ENCODE data around the gene NRXN3.

DNA sequence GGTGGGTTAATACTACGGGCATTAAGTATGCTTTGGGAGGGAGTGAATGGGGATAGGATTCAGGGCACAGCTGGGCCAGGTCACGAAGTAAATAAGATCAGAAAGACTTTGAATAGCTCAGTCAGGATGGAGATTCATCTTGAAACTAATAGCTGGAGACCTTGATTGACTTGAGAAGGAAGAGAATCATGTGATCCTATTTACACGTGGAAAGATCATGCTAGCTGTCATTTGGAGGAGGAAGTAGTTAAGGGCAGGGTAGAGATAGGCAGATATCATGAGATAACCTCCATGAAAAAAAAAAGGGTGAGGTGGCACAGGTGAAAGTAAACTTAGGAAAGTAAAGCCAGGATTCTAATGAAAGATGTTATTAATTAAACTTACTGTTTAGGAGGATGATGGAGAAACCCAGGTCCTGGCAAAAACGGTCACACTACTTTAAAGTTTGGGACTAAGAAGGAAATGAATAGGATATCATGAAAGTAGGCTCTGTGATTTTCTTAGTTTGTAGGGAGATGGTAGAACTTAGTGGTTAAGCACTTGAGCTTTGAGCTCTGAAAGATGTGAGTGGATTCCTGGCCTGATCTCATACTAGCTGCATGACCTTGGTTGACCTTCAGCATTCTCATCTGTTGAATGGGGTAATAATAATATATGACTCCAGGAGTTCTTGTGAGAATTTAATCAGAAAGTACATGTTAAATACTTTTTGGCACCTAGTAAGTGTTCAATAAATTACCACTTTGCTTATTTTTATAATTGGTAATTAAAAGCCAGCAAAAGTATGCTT, 439.0 kb downstream of the NRXN3 start:
- TF ChIP-seq, protein P1, sequence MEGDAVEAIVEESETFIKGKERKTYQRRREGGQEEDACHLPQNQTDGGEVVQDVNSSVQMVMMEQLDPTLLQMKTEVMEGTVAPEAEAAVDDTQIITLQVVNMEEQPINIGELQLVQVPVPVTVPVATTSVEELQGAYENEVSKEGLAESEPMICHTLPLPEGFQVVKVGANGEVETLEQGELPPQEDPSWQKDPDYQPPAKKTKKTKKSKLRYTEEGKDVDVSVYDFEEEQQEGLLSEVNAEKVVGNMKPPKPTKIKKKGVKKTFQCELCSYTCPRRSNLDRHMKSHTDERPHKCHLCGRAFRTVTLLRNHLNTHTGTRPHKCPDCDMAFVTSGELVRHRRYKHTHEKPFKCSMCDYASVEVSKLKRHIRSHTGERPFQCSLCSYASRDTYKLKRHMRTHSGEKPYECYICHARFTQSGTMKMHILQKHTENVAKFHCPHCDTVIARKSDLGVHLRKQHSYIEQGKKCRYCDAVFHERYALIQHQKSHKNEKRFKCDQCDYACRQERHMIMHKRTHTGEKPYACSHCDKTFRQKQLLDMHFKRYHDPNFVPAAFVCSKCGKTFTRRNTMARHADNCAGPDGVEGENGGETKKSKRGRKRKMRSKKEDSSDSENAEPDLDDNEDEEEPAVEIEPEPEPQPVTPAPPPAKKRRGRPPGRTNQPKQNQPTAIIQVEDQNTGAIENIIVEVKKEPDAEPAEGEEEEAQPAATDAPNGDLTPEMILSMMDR (IDR thresholded peaks at IDR 0.05; ENCODE audit: poor library complexity), result no peak
- no peak for TF ChIP-seq EZH2 (IDR thresholded peaks at IDR 0.05; ENCODE audit: borderline replicate concordance)
